Endothelial cell of umbilical vein (primary cell): ENCODE measurements around the gene KIF2C. TPM values are rescaled to one million over a fixed set of nuclear protein-coding genes. Genes with fewer than 3 reads are reported as not detected.
"Not testable (repeated sequence)": the region's sequence is repeated elsewhere in the genome, so short reads cannot be mapped to it uniquely, and the experiment has no call there.

ENCODE experiments used
- BruUV-seq: library from RNA; stranded (reverse); fragments of 400-500 nt; replicated peaks from 2 replicates; lab custom pipeline; 2021; lab: Mats Ljungman, UMichigan
- CTCF ChIA-PET: fragments of 300-600, 350-600 bp; sonication (Branson Sonifier 250); formaldehyde crosslinking; loops from one replicate; lab custom pipeline; 2021; ENCODE audit warnings: antibody characterized with exemption, inconsistent platforms; lab: Charles Lee
- POLR2A ChIA-PET: fragments of 300-600, 350-600 bp; sonication (Branson Sonifier 250); formaldehyde crosslinking; loops from one replicate; lab custom pipeline; 2021; ENCODE audit warnings: antibody characterized with exemption, inconsistent platforms; lab: Charles Lee
- DNase-seq: peaks from one replicate; pipeline ENCODE4 v3.0.0-alpha.2; 2011; ENCODE audit warnings: low read depth, low spot score
- FAIRE-seq: peaks from 2 replicates; lab custom pipeline; 2011; peaks lifted over from hg19 to GRCh38; lab: Jason Lieb, UNC
- H2AFZ ChIP-seq: 2 replicates; pipeline ENCODE4 v1.6.0; 2012; ENCODE audit warnings: low read depth, low read length, control low read depth, inconsistent platforms
- H3K27ac ChIP-seq: 2 replicates; pipeline ENCODE4 v1.5.1; 2011; ENCODE audit warnings: low read depth, mild to moderate bottlenecking, control low read depth, low read length, moderate library complexity; ENCODE audit not compliant: insufficient read depth
- H3K27me3 ChIP-seq, 2 experiments: 2 replicates each; pipeline versions ENCODE4 v1.6.0 to v1.6.1; 2011; ENCODE audit warnings: low read length in 2 of 2, mixed read lengths in 1 of 2; ENCODE audit not compliant: control insufficient read depth in 2 of 2, insufficient read depth in 2 of 2
- H3K36me3 ChIP-seq, 2 experiments: 2 replicates in 1 of 2; 3 replicates in 1 of 2; pipeline ENCODE4 v1.5.1; 2011; ENCODE audit warnings: low read length in 2 of 2, mild to moderate bottlenecking in 1 of 2, moderate library complexity in 1 of 2; ENCODE audit not compliant: control insufficient read depth in 2 of 2, insufficient read depth in 2 of 2; ENCODE audit errors: extremely low read depth in 1 of 2
- H3K4me1 ChIP-seq: 3 replicates; pipeline ENCODE4 v1.5.1; 2011; ENCODE audit warnings: mild to moderate bottlenecking, low read length; ENCODE audit not compliant: control insufficient read depth, insufficient read depth; ENCODE audit errors: extremely low read depth
- H3K4me2 ChIP-seq: 2 replicates; pipeline ENCODE4 v1.6.1; 2011; ENCODE audit warnings: low read length, control low read depth, mixed read lengths; ENCODE audit not compliant: insufficient read depth
- H3K4me3 ChIP-seq, 3 experiments: fragments of 200-600 bp in 1 of 3; sonication (generic), shearing (Covaris generic) in 1 of 3; replicated peaks in 1 of 3; 2 replicates each; pipeline ENCODE4 v1.5.1; 2011 to 2016; ENCODE audit warnings: control low read depth in 3 of 3, low read length in 3 of 3, mild to moderate bottlenecking in 2 of 3, inconsistent platforms in 1 of 3, low read depth in 1 of 3, moderate library complexity in 1 of 3; ENCODE audit not compliant: insufficient read depth in 1 of 3
- H3K79me2 ChIP-seq: 2 replicates; pipeline ENCODE4 v1.6.0; 2012; ENCODE audit warnings: low read length, inconsistent platforms; ENCODE audit not compliant: control insufficient read depth, insufficient read depth
- H3K9ac ChIP-seq: replicated peaks from 2 replicates; pipeline ENCODE3; 2011; ENCODE audit warnings: low read length, control low read depth; ENCODE audit not compliant: insufficient read depth; ENCODE audit errors: extremely low read depth
- H3K9me1 ChIP-seq: replicated peaks from 3 replicates; pipeline ENCODE4 v1.6.0; 2011; ENCODE audit warnings: mild to moderate bottlenecking, low read length; ENCODE audit not compliant: control insufficient read depth, insufficient read depth; ENCODE audit errors: extremely low read depth
- H3K9me3 ChIP-seq: replicated peaks from 2 replicates; pipeline ENCODE4 v1.5.1; 2012; ENCODE audit warnings: low read length, inconsistent platforms; ENCODE audit not compliant: control insufficient read depth, insufficient read depth
- H4K20me1 ChIP-seq: replicated peaks from 2 replicates; pipeline ENCODE3; 2011; ENCODE audit warnings: mild to moderate bottlenecking, low read length; ENCODE audit not compliant: control insufficient read depth, insufficient read depth; ENCODE audit errors: extremely low read depth
- EZH2 ChIP-seq: IDR thresholded peaks from 2 replicates; pipeline ENCODE4 v1.6.1; 2012; ENCODE audit warnings: borderline replicate concordance, low read depth, mild to moderate bottlenecking, moderate library complexity, low read length, inconsistent platforms; ENCODE audit not compliant: severe bottlenecking
- FOS ChIP-seq: IDR thresholded peaks from 2 replicates; pipeline ENCODE4 v1.6.1; 2011; ENCODE audit warnings: mild to moderate bottlenecking, low read length, moderate library complexity, borderline replicate concordance; ENCODE audit not compliant: insufficient read depth
- GATA2 ChIP-seq: IDR thresholded peaks from 2 replicates; pipeline ENCODE4 v1.7.0; 2011; ENCODE audit warnings: low read depth, mild to moderate bottlenecking, moderate library complexity, mixed read lengths, low read length; ENCODE audit not compliant: insufficient read length, insufficient read depth
- JUN ChIP-seq: IDR thresholded peaks from 2 replicates; pipeline ENCODE4 v1.6.1; 2011; ENCODE audit warnings: borderline replicate concordance, low read depth; ENCODE audit not compliant: insufficient read length, insufficient read depth
- MYC ChIP-seq: IDR thresholded peaks from one replicate; pipeline ENCODE4 v1.6.1; 2011; ENCODE audit warnings: mild to moderate bottlenecking, low read depth, low read length
- POLR2A ChIP-seq: IDR thresholded peaks from 2 replicates; pipeline ENCODE4 v1.6.1; 2012; ENCODE audit warnings: low read depth, mild to moderate bottlenecking, control low read depth, low read length
- POLR2AphosphoS5 ChIP-seq: IDR thresholded peaks from 2 replicates; pipeline ENCODE4 v1.6.1; 2012; ENCODE audit warnings: low read depth, mild to moderate bottlenecking, control low read depth, low read length, moderate library complexity; ENCODE audit not compliant: insufficient read depth
- dilution Hi-C: fragments of 300-500 bp; cut with MboI; formaldehyde crosslinking; loops from one replicate; pipeline ENCODE4 v1.15.0; 2019; ENCODE audit warnings: low sequenced_read_pairs; ENCODE audit not compliant: extremely low pct_ligation_motif_present
- intact Hi-C: fragments of 100-400 bp; cut with micrococcal nuclease; formaldehyde crosslinking; loops from one replicate; pipeline ENCODE4 v1.10.0; 2022
- polyA plus RNA-seq, 4 experiments: library from polyadenylated mRNA; depleted of rRNA in 3 of 4; stranded (reverse) in 3 of 4; unstranded in 1 of 4; fragments of >200 nt; gene quantifications; 2 replicates each; pipeline versions ENCODE4 v1.2.1 to v1.2.3, GENCODE V29; 2011 to 2012; ENCODE audit warnings: missing spikeins in 1 of 4
- total RNA-seq: library from RNA; stranded (reverse); gene quantifications from 2 replicates; pipeline ENCODE4 v1.2.3, GENCODE V29; 2021
- TF ChIP-seq, protein P1 (sequence below): IDR thresholded peaks from 2 replicates; pipeline ENCODE4 v1.6.1; 2011; ENCODE audit not compliant: insufficient read depth, insufficient read length
- TF ChIP-seq, protein P2 (sequence below), 2 donors: IDR thresholded peaks; 1 replicate in 1 of 2; 2 replicates in 1 of 2; pipeline ENCODE4 v1.5.1; 2011; ENCODE audit warnings: low read length in 2 of 2, mild to moderate bottlenecking in 2 of 2, moderate library complexity in 2 of 2, control low read depth in 1 of 2, inconsistent platforms in 1 of 2, low read depth in 1 of 2; ENCODE audit not compliant: insufficient read depth in 1 of 2; ENCODE audit errors: extremely low read depth in 1 of 2

Gene KIF2C
- total and polyA plus RNA-seq, 2 donors (not counting 3 experiments of a cell fraction or from before 2014, with no cell fraction given): 27.1 to 53.7 TPM

DNA sequence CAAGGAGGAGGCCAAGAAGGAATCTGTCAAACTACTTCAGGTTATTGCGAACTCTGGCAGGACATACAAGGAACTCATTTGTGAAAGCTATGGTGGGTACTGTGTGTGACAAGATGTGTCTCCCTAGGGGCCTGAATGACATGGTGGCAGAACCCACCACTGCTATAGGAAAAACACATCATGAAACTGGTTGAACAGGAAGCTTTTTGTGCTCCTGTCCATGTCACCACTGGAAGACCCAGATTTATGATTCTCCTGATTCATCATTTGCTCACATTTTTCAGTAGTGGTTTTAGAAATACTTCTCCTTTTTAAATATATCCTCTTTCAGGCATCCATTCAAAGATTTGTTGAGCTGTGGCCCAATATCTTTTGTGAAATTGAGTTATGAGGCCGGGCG is 41.5 kb upstream of the KIF2C start:
- no TSS peak for BruUV-seq
- no peak overlapping the region for H3K4me2 ChIP-seq
- no peak overlapping the region for H3K27ac ChIP-seq
- ChIA-PET POLR2A (no interaction called here), CTCF (interaction anchor here (0.6 kb wide), 1 partner anchor 46 kb away, joined by 3 read pairs; no protein-coding TSS in a partner anchor)
- TF ChIP-seq EZH2 (no peak), POLR2A (no peak), GATA2 (no peak), JUN (no peak), POLR2AphosphoS5 (no peak), FOS (no peak), MYC (no peak)
- TF ChIP-seq, protein P1, sequence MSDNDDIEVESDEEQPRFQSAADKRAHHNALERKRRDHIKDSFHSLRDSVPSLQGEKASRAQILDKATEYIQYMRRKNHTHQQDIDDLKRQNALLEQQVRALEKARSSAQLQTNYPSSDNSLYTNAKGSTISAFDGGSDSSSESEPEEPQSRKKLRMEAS: no peak
- TF ChIP-seq, protein P2, sequence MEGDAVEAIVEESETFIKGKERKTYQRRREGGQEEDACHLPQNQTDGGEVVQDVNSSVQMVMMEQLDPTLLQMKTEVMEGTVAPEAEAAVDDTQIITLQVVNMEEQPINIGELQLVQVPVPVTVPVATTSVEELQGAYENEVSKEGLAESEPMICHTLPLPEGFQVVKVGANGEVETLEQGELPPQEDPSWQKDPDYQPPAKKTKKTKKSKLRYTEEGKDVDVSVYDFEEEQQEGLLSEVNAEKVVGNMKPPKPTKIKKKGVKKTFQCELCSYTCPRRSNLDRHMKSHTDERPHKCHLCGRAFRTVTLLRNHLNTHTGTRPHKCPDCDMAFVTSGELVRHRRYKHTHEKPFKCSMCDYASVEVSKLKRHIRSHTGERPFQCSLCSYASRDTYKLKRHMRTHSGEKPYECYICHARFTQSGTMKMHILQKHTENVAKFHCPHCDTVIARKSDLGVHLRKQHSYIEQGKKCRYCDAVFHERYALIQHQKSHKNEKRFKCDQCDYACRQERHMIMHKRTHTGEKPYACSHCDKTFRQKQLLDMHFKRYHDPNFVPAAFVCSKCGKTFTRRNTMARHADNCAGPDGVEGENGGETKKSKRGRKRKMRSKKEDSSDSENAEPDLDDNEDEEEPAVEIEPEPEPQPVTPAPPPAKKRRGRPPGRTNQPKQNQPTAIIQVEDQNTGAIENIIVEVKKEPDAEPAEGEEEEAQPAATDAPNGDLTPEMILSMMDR (IDR thresholded peaks at IDR 0.05; ENCODE audit: extremely low read depth in 1 of 2, insufficient read depth in 1 of 2, low read depth in 1 of 2, low read length in 2 of 2): no peak
- no peaks in the 10 kb centered on the region for H3K9me3 ChIP-seq
- H4K20me1 ChIP-seq: no peaks in the 10 kb centered on the region
- peaks cover 0 to 7% of the 10 kb centered on the region in 2 experiments for H3K27me3 ChIP-seq
- no peaks in the 10 kb centered on the region for H3K9me1 ChIP-seq
- dilution Hi-C loops (no loop called here), intact Hi-C loops (no loop called here)
- no peak overlapping the region for H3K4me3 ChIP-seq
- H3K79me2 ChIP-seq: no peaks in the 10 kb centered on the region
- no peak overlapping the region for H3K9ac ChIP-seq
- H3K36me3 ChIP-seq: no peaks in the 10 kb centered on the region
- H2AFZ ChIP-seq: no peak overlapping the region
- FAIRE-seq (no peak), DNase-seq (no peak)
- no peaks in the 10 kb centered on the region for H3K4me1 ChIP-seq

DNA sequence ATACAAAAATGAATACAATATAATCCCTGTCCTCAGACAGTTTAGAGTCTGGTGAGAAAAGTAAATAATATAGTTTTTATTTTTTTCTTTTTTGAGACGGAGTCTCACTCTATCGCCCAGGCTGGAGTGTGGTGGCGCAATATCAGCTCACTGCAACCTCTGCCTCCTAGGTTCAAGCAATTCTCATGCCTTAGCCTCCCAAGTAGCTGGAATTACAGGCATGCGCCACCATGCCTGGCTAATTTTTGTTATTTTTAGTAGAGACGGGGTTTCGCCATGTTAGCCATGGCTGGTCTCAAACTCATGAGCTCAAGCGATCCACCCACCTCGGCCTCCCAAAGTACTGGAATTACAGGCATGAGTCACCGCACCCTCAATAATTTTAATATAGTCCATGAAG is 40.3 kb upstream of the KIF2C start:
- H3K4me1 ChIP-seq, H3K9me1 ChIP-seq, POLR2A ChIA-PET, DNase-seq, H3K9ac ChIP-seq, dilution Hi-C loops, H3K9me3 ChIP-seq, H3K27ac ChIP-seq, FAIRE-seq, H3K4me3 ChIP-seq, BruUV-seq, H4K20me1 ChIP-seq, H3K79me2 ChIP-seq, H3K27me3 ChIP-seq, H3K36me3 ChIP-seq, intact Hi-C loops, H3K4me2 ChIP-seq, H2AFZ ChIP-seq: not testable (repeated sequence)
- CTCF ChIA-PET: interaction anchor here (0.7 kb wide), 1 partner anchor 13 kb away, joined by 3 read pairs; no protein-coding TSS in a partner anchor
